Epithelial cell of proximal tubule (primary cell): ENCODE measurements around the gene CHAF1A. TPM values are rescaled to one million over a fixed set of nuclear protein-coding genes. Genes with fewer than 3 reads are reported as not detected.

Experiments used
- DNase-seq: peaks from one replicate; pipeline ENCODE4 v3.0.0-alpha.2; 2011; ENCODE audit warnings: low read depth
- H3K4me3 ChIP-seq: 2 replicates; pipeline ENCODE4 v1.5.1; 2011; ENCODE audit warnings: low read depth, mild to moderate bottlenecking, low read length
- CTCF ChIP-seq: conservative IDR thresholded peaks from 2 replicates; pipeline ENCODE4 v1.5.1; 2012; ENCODE audit warnings: low read depth, mild to moderate bottlenecking, low read length
- total RNA-seq: library from RNA; depleted of rRNA; stranded (reverse); fragments of >200 nt; gene quantifications from 2 replicates; pipeline ENCODE4 v1.2.3, GENCODE V29; 2015

Gene CHAF1A
- total RNA-seq, 1 donor from 2014 or later, result 36.7 TPM

GRCh38 chr19:4446704-4447200, 44.3 kb downstream of the CHAF1A start:
- no peak overlapping the region for H3K4me3 ChIP-seq
- DNase-seq, result no peak
- TF ChIP-seq CTCF, result no peak

GRCh38 chr19:4447327-4448146, 45.1 kb downstream of the CHAF1A start:
- H3K4me3 ChIP-seq, result no peak overlapping the region
- no peak for TF ChIP-seq CTCF
- DNase-seq, result no peak

- H3K4me3 ChIP-seq, result no peak overlapping the region
- TF ChIP-seq CTCF, result no peak
- no peak for DNase-seq
Observed at GRCh38 chr19:4448147-4448985, 45.9 kb downstream of the CHAF1A start.

GRCh38 chr19:4449022-4449638, 46.7 kb downstream of the CHAF1A start:
- no peak for TF ChIP-seq CTCF
- DNase-seq, result no peak
- no peak overlapping the region for H3K4me3 ChIP-seq

- DNase-seq, result no peak
- TF ChIP-seq CTCF, result no peak
- no peak overlapping the region for H3K4me3 ChIP-seq
Observed at GRCh38 chr19:4449639-4450028, 47.2 kb downstream of the CHAF1A start.

GRCh38 chr19:4452230-4452990, 50.0 kb downstream of the CHAF1A start:
- no peak for TF ChIP-seq CTCF
- H3K4me3 ChIP-seq, result no peak overlapping the region
- no peak for DNase-seq
